ENCODE data around the gene ARHGAP26. TPM values are rescaled to one million over a fixed set of nuclear protein-coding genes. Genes with fewer than 3 reads are reported as not detected.

ARHGAP26 gene
- total and polyA plus RNA-seq, 7 donors: 2.5 to 28.7 (median 12.0) TPM

- TF ChIP-seq, protein P1, sequence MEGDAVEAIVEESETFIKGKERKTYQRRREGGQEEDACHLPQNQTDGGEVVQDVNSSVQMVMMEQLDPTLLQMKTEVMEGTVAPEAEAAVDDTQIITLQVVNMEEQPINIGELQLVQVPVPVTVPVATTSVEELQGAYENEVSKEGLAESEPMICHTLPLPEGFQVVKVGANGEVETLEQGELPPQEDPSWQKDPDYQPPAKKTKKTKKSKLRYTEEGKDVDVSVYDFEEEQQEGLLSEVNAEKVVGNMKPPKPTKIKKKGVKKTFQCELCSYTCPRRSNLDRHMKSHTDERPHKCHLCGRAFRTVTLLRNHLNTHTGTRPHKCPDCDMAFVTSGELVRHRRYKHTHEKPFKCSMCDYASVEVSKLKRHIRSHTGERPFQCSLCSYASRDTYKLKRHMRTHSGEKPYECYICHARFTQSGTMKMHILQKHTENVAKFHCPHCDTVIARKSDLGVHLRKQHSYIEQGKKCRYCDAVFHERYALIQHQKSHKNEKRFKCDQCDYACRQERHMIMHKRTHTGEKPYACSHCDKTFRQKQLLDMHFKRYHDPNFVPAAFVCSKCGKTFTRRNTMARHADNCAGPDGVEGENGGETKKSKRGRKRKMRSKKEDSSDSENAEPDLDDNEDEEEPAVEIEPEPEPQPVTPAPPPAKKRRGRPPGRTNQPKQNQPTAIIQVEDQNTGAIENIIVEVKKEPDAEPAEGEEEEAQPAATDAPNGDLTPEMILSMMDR (IDR thresholded peaks at IDR 0.05): no peak
- ATAC-seq (no peak), DNase-seq (no peak)
- WGBS, 3 donors: 87 to 95% (median 93%) methylated on average over 2 of the region's 2 CpGs
- Histone ChIP-seq H3K4me1 (peaks cover 4% of the 10 kb centered on the region), H3K9me3 (no peaks in the 10 kb centered on the region), H3K4me3 (no peak overlapping the region), H3K27ac (no peak overlapping the region), H3K27me3 (ENCODE audit: insufficient read depth in 3 of 3, low read length in 2 of 3) (no peaks in the 10 kb centered on the region), H3K36me3 (ENCODE audit: insufficient read depth in 1 of 2, low read depth in 1 of 2) (peaks cover 0 to 3% of the 10 kb centered on the region in 2 donors)
- intact Hi-C loops (cut with DNase I): no loop called here
These were observed 126.3 kb downstream of the ARHGAP26 start for GRCh38 chr5:142896325-142897007.

- ATAC-seq: no peak
- DNase-seq: no peak
- Histone ChIP-seq H3K36me3 (ENCODE audit: insufficient read depth in 1 of 2, low read depth in 1 of 2) (peaks cover 0 to 7% of the 10 kb centered on the region in 2 donors), H3K9me3 (no peaks in the 10 kb centered on the region), H3K4me1 (peaks cover 4% of the 10 kb centered on the region), H3K27me3 (ENCODE audit: insufficient read depth in 3 of 3, low read length in 2 of 3) (no peaks in the 10 kb centered on the region), H3K4me3 (no peak overlapping the region), H3K27ac (no peak overlapping the region)
- intact Hi-C loops (cut with DNase I): no loop called here
- 80 to 96% (median 81%) methylated on average over 4 of the region's 4 CpGs for WGBS, 3 donors
- TF ChIP-seq, protein P1 (IDR thresholded peaks at IDR 0.05): no peak
These were observed 127.2 kb downstream of the ARHGAP26 start for GRCh38 chr5:142897328-142897727.

GRCh38 chr5:142900927-142901326 lies 130.8 kb downstream of the ARHGAP26 start:
- no peaks in the 10 kb centered on the region for H3K4me1 ChIP-seq
- no peak for ATAC-seq
- peaks cover 2 to 16% of the 10 kb centered on the region in 2 donors for H3K36me3 ChIP-seq (ENCODE audit: insufficient read depth in 1 of 2, low read depth in 1 of 2)
- H3K4me3 ChIP-seq: no peak overlapping the region
- DNase-seq: no peak
- H3K9me3 ChIP-seq: no peaks in the 10 kb centered on the region
- H3K27ac ChIP-seq: no peak overlapping the region
- TF ChIP-seq, protein P1 (IDR thresholded peaks at IDR 0.05): no peak
- H3K27me3 ChIP-seq (ENCODE audit: insufficient read depth in 3 of 3, low read length in 2 of 3): no peaks in the 10 kb centered on the region
- WGBS, 3 donors: 73 to 78% (median 75%) methylated on average over 5 of the region's 5 CpGs
- intact Hi-C loops (cut with DNase I): no loop called here

GRCh38 chr5:142901476-142902185 lies 131.5 kb downstream of the ARHGAP26 start:
- H3K4me3 ChIP-seq: no peak overlapping the region
- peaks cover under 1% of the 10 kb centered on the region for H3K4me1 ChIP-seq
- intact Hi-C loops (cut with DNase I): no loop called here
- ATAC-seq: no peak
- whole genome bisulfite sequencing, 3 donors: 77 to 83% (median 79%) methylated on average over 3 of the region's 3 CpGs
- no peaks in the 10 kb centered on the region for H3K9me3 ChIP-seq
- H3K36me3 ChIP-seq (ENCODE audit: insufficient read depth in 1 of 2, low read depth in 1 of 2): peaks cover 2 to 16% of the 10 kb centered on the region in 2 donors
- DNase-seq: no peak
- no peaks in the 10 kb centered on the region for H3K27me3 ChIP-seq (ENCODE audit: insufficient read depth in 3 of 3, low read length in 2 of 3)
- TF ChIP-seq, protein P1 (IDR thresholded peaks at IDR 0.05): no peak
- H3K27ac ChIP-seq: no peak overlapping the region
